Smooth muscle cell (in vitro differentiated cells): ENCODE data around the gene NIF3L1. TPM values are rescaled to one million over a fixed set of nuclear protein-coding genes. Genes with fewer than 3 reads are reported as not detected.

ENCODE experiments used
- DNase-seq: peaks from one replicate; lab custom pipeline; 2025; ENCODE audit not compliant: unreplicated experiment; lab: John Stamatoyannopoulos, UW
- H2AFZ ChIP-seq: fragments of 200-600 bp; sonication (generic); 2 replicates; pipeline ENCODE4 v1.6.0; 2016; ENCODE audit warnings: antibody characterized with exemption, low read depth, mild to moderate bottlenecking
- H3F3A ChIP-seq: fragments of 200-600 bp; sonication (generic); 2 replicates; pipeline ENCODE4 v1.6.0; 2017; ENCODE audit warnings: antibody characterized with exemption, low read depth
- H3K27ac ChIP-seq: fragments of 200-600 bp; sonication (generic); 2 replicates; pipeline ENCODE4 v1.5.1; 2016; ENCODE audit warnings: low read depth, mild to moderate bottlenecking
- H3K27me3 ChIP-seq: fragments of 200-600 bp; sonication (generic); 2 replicates; pipeline ENCODE4 v1.6.1; 2016; ENCODE audit warnings: low read depth, mild to moderate bottlenecking
- H3K36me3 ChIP-seq: fragments of 200-600 bp; sonication (generic); 2 replicates; pipeline ENCODE4 v1.5.1; 2016; ENCODE audit warnings: low read depth
- H3K4me1 ChIP-seq: fragments of 200-600 bp; sonication (generic); 2 replicates; pipeline ENCODE4 v1.5.1; 2016; ENCODE audit warnings: low read depth
- H3K4me2 ChIP-seq: fragments of 200-600 bp; sonication (generic); 2 replicates; pipeline ENCODE4 v1.6.0; 2016; ENCODE audit warnings: mild to moderate bottlenecking
- H3K4me3 ChIP-seq: fragments of 200-600 bp; sonication (generic); 2 replicates; pipeline ENCODE4 v1.5.1; 2016; ENCODE audit warnings: mild to moderate bottlenecking
- H3K79me2 ChIP-seq: fragments of 200-600 bp; sonication (generic); 2 replicates; pipeline ENCODE4 v1.6.0; 2016; ENCODE audit warnings: low read depth, mild to moderate bottlenecking
- H3K9ac ChIP-seq: fragments of 200-600 bp; sonication (generic); 2 replicates; pipeline ENCODE4 v1.6.0; 2016; ENCODE audit warnings: low read depth
- H3K9me3 ChIP-seq: fragments of 200-600 bp; sonication (generic); replicated peaks from 2 replicates; pipeline ENCODE4 v1.5.1; 2016; ENCODE audit warnings: low read depth
- H4K20me1 ChIP-seq: fragments of 200-600 bp; sonication (generic); 2 replicates; pipeline ENCODE4 v1.6.0; 2016; ENCODE audit warnings: low read depth
- WGBS: methylation state at CpG from one replicate; pipeline ENCODE4 v1.1.7; 2016; ENCODE audit warnings: low lambda C conversion rate; 5-methylcytosine and 5-hydroxymethylcytosine counted together
- polyA plus RNA-seq: library from polyadenylated mRNA; unstranded; fragments of >200 nt; fragmentation: Nextera tagmentation; extraction: Ambion mirVana; gene quantifications from 2 replicates; pipeline ENCODE4 v1.2.1, GENCODE V29; 2016
- total RNA-seq: library from RNA; depleted of rRNA; stranded (reverse); fragments of >200 nt; gene quantifications from 2 replicates; pipeline ENCODE4 v1.2.3, GENCODE V29; 2014
- TF ChIP-seq, protein P1 (sequence below): fragments of 200-600 bp; sonication (generic); IDR thresholded peaks from 2 replicates; pipeline ENCODE4 v1.5.1; 2017; ENCODE audit warnings: borderline replicate concordance, mild to moderate bottlenecking, antibody characterized with exemption; ENCODE audit not compliant: insufficient read depth, poor library complexity, severe bottlenecking

Gene NIF3L1
- total and polyA plus RNA-seq, 2 experiments from 2014 or later: 22.3 to 39.7 TPM

DNA sequence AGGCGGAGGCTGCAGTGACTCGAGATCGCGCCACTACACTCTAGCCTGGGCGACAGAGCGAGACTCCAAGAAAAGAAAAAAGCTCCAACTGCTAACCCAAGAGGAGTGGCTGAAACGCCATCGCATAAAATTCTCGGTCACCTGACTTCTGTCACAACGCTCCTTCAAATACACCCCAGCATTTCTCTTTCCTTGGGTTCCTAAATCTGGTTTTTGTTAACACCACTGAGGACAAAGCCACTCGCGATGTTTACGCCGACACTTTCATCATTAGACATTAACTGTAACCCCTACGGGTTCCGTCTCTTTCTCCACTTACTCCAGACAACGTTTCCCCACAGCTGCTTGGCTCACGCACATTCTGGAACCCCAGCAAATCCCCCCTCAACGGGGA is 25.4 kb upstream of the NIF3L1 start:
- Histone ChIP-seq H3K36me3 (peaks cover 17% of the 10 kb centered on the region), H3K4me1 (peaks cover 30% of the 10 kb centered on the region), H3K9ac (peak overlapping the region; percentile 100), H3K4me2 (peak overlapping the region; percentile 90), H3F3A (peaks cover 8% of the 10 kb centered on the region), H4K20me1 (peaks cover 50% of the 10 kb centered on the region), H2AFZ (peak overlapping the region; percentile 54), H3K4me3 (peak overlapping the region; percentile 99), H3K27ac (peak overlapping the region; percentile 100), H3K79me2 (peaks cover 55% of the 10 kb centered on the region), H3K9me3 (no peaks in the 10 kb centered on the region), H3K27me3 (no peaks in the 10 kb centered on the region)
- WGBS: 0% methylated on average over 19 of the region's 19 CpGs
- TF ChIP-seq, protein P1, sequence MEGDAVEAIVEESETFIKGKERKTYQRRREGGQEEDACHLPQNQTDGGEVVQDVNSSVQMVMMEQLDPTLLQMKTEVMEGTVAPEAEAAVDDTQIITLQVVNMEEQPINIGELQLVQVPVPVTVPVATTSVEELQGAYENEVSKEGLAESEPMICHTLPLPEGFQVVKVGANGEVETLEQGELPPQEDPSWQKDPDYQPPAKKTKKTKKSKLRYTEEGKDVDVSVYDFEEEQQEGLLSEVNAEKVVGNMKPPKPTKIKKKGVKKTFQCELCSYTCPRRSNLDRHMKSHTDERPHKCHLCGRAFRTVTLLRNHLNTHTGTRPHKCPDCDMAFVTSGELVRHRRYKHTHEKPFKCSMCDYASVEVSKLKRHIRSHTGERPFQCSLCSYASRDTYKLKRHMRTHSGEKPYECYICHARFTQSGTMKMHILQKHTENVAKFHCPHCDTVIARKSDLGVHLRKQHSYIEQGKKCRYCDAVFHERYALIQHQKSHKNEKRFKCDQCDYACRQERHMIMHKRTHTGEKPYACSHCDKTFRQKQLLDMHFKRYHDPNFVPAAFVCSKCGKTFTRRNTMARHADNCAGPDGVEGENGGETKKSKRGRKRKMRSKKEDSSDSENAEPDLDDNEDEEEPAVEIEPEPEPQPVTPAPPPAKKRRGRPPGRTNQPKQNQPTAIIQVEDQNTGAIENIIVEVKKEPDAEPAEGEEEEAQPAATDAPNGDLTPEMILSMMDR: no peak
- DNase-seq: no peak

DNA sequence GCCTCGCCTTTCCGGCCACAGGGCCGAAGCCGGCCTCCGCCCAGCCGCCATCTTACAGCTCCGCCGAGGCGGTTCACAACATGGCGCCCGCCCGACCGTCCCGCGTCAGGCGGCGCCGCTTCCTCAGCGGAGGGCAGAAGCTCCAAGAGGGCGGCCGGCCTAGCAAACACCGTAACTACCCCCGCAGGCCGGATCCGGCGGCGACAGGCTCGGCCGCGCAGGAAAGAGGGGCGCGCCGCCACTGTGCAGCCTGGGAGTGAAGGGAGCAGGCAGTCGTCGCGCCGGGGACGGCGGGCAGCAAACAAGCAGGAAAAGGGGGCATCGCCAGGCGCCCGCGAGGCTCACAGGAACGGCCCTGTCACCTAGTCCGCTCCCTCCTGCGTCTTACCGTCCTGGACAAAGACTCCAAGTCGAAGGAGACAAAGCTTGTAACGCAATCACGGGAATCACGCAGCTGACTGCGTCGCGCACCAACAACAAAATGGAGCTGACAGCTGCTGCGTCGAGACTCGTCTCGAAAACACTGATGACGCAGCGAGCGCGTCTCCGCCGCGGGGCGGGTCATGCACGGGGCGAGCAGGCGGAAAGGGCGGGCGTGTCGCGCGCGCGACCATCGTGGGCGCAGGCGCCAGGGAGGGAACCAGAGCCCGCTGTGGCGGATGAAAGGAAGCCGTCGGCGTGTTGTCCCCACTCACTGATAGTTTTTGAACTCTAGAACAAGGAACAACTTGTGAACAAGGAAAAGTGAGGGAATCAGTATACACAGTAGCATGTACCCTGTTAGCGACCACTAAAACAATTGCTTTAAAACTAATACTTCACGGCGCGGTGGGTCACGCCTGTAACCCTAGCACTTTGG is 24.8 kb upstream of the NIF3L1 start, which contains the start of gene CLK1:
Gene CLK1 (minus strand): TSS at position 483 of the 859 bp plus-strand sequence. CDS start 2,796 bp downstream, outside the sequence.
- TF ChIP-seq, protein P1: no peak
- peak; percentile 74 for DNase-seq
- peak within 1 kb of the TSS; percentile 92 for H2AFZ ChIP-seq
- H4K20me1 ChIP-seq: peaks cover 43% of the 10 kb centered on the region
- peaks cover 30% of the 10 kb centered on the region for H3K4me1 ChIP-seq
- H3K4me3 ChIP-seq: peak within 1 kb of the TSS; percentile 99
- peaks cover 10% of the 10 kb centered on the region for H3K36me3 ChIP-seq
- H3K27ac ChIP-seq: peak within 1 kb of the TSS; percentile 100
- peaks cover 8% of the 10 kb centered on the region for H3F3A ChIP-seq
- H3K9ac ChIP-seq: peak within 1 kb of the TSS; percentile 100
- 2% methylated on average over 79 of the region's 89 CpGs for WGBS
- no peaks in the 10 kb centered on the region for H3K9me3 ChIP-seq
- H3K79me2 ChIP-seq: peaks cover 48% of the 10 kb centered on the region
- H3K27me3 ChIP-seq: no peaks in the 10 kb centered on the region
- peak within 1 kb of the TSS; percentile 90 for H3K4me2 ChIP-seq

DNA sequence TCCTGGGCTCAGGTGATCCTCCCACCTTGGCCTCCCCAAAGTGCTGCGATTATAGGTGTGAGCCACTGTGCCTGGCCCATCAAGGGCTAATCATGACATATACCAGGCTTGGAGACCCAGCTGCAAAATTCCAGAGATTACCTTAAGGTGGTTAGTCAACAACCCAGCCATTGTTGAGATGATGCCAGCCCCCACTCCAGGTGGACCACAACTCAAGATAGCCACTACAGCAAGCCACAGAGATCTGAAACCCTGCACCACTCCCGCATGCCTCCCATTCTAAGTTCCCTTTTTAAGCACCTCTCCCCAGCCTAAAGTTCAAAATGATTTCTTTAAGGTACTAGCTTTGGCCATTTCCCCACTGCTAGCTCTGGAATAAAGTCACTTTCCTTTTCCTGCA is 20.2 kb upstream of the NIF3L1 start:
- 85% methylated on average over 2 of the region's 2 CpGs for WGBS

More for the DNA sequence above, 20.2 kb upstream of the NIF3L1 start:
- Histone ChIP-seq H3K9ac (no peak overlapping the region), H3K9me3 (no peaks in the 10 kb centered on the region), H3K27ac (no peak overlapping the region), H3K36me3 (no peaks in the 10 kb centered on the region), H3K4me2 (no peak overlapping the region), H4K20me1 (no peaks in the 10 kb centered on the region), H3K79me2 (peaks cover 2% of the 10 kb centered on the region), H2AFZ (no peak overlapping the region), H3K4me3 (no peak overlapping the region), H3F3A (no peaks in the 10 kb centered on the region), H3K27me3 (no peaks in the 10 kb centered on the region), H3K4me1 (peaks cover 6% of the 10 kb centered on the region)
- no peak for DNase-seq
- TF ChIP-seq, protein P1: no peak
